K562 (cell line): Measurements from ENCODE around the gene GIGYF1. TPM values are rescaled to one million over a fixed set of nuclear protein-coding genes. Genes with fewer than 3 reads are reported as not detected.
A peak's percentile ranks its signal among the peaks of the same experiment; 100 is the strongest.

Source experiments
- ATAC-seq: fragments of 200-7000 bp; cut with Tn5 transposase; 3 replicates; pipeline ENCODE4 v1.9.1; 2020; ENCODE audit warnings: moderate library complexity
- BruUV-seq: library from RNA; stranded (reverse); fragments of 400-500 nt; replicated peaks from 2 replicates; lab custom pipeline; 2021; lab: Mats Ljungman, UMichigan
- CTCF ChIA-PET: fragments of 300-600 bp; formaldehyde crosslinking; extraction: SDS; loops from one replicate; lab custom pipeline; 2021; ENCODE audit warnings: low intra/inter-chr PET ratio; lab: Yijun Ruan, JAX
- POLR2A ChIA-PET: fragments of 300-600, 350-650 bp; sonication (Branson Sonifier 250); formaldehyde crosslinking; extraction: SDS; loops from one replicate; lab custom pipeline; 2021; ENCODE audit warnings: antibody characterized with exemption, inconsistent platforms; lab: Yijun Ruan, JAX
- DNase-seq, 4 experiments: peaks; one replicate each; pipeline versions ENCODE4 v3.0.0 to v3.0.0-alpha.2; 2011 to 2018; ENCODE audit warnings: low spot score in 3 of 4, mixed read lengths in 3 of 4; ENCODE audit errors: extremely low read depth in 1 of 4
- FAIRE-seq: peaks from 2 replicates; lab custom pipeline; 2011; peaks lifted over from hg19 to GRCh38; lab: Jason Lieb, UNC
- H2AFZ ChIP-seq: 2 replicates; pipeline ENCODE4 v1.6.0; 2011; ENCODE audit warnings: low read depth, low read length, control low read depth, inconsistent platforms
- H3K27ac ChIP-seq: fragments of 200-600 bp; 3 replicates; pipeline ENCODE4 v1.8.0; 2011; ENCODE audit warnings: low read depth, mild to moderate bottlenecking, control low read depth, inconsistent platforms, low read length, moderate library complexity, mixed read lengths; ENCODE audit errors: extremely low read depth
- H3K27me3 ChIP-seq, 2 experiments: fragments of 300-600 bp in 1 of 2; 2 replicates in 1 of 2; 3 replicates in 1 of 2; pipeline versions ENCODE4 v1.6.0 to v1.8.0; 2011; ENCODE audit warnings: inconsistent platforms in 2 of 2, low read length in 2 of 2, mild to moderate bottlenecking in 1 of 2, mixed read lengths in 1 of 2, moderate library complexity in 1 of 2; ENCODE audit not compliant: control insufficient read depth in 2 of 2, insufficient read depth in 2 of 2
- H3K36me3 ChIP-seq: fragments of 300-600 bp; 3 replicates; pipeline ENCODE4 v1.8.0; 2011; ENCODE audit warnings: mild to moderate bottlenecking, low read length, inconsistent platforms; ENCODE audit not compliant: control insufficient read depth, insufficient read depth
- H3K4me1 ChIP-seq, 2 experiments: fragments of 200-600 bp in 1 of 2; replicated peaks in 1 of 2; 2 replicates in 1 of 2; 3 replicates in 1 of 2; pipeline versions ENCODE4 v1.5.1 to v1.8.0; 2011; ENCODE audit warnings: inconsistent platforms in 2 of 2, low read length in 2 of 2, mild to moderate bottlenecking in 1 of 2, mixed read lengths in 1 of 2, moderate library complexity in 1 of 2; ENCODE audit not compliant: control insufficient read depth in 2 of 2, insufficient read depth in 2 of 2
- H3K4me2 ChIP-seq: 2 replicates; pipeline ENCODE4 v1.6.1; 2011; ENCODE audit warnings: low read length, control low read depth, inconsistent platforms, mixed read lengths; ENCODE audit not compliant: insufficient read depth
- H3K4me3 ChIP-seq: fragments of 200-600 bp; sonication (generic), shearing (Covaris generic); 2 replicates; pipeline ENCODE4 v1.5.1; 2016; ENCODE audit warnings: control low read depth, inconsistent platforms
- H3K79me2 ChIP-seq: fragments of 200-600 bp; 3 replicates; pipeline ENCODE4 v1.8.0; 2011; ENCODE audit warnings: low read length, inconsistent platforms; ENCODE audit not compliant: control insufficient read depth, insufficient read depth
- H3K9ac ChIP-seq, 2 experiments: 2 replicates each; pipeline versions ENCODE4 v1.6.0 to v1.6.1; 2011; ENCODE audit warnings: low read depth in 2 of 2, low read length in 2 of 2, control low read depth in 1 of 2, inconsistent platforms in 1 of 2, mild to moderate bottlenecking in 1 of 2, mixed read lengths in 1 of 2; ENCODE audit not compliant: insufficient read depth in 1 of 2
- H3K9me1 ChIP-seq: one replicate; pipeline ENCODE4 v1.6.0; 2011; ENCODE audit warnings: inconsistent platforms, mild to moderate bottlenecking, low read length, moderate library complexity; ENCODE audit not compliant: control insufficient read depth, insufficient read depth
- H3K9me3 ChIP-seq: replicated peaks from 2 replicates; pipeline ENCODE4 v1.5.1; 2011; ENCODE audit warnings: low read depth, low read length, inconsistent platforms; ENCODE audit not compliant: control insufficient read depth, insufficient read depth
- H4K20me1 ChIP-seq: replicated peaks from 2 replicates; pipeline ENCODE4 v1.6.1; 2011; ENCODE audit warnings: low read length, inconsistent platforms, mixed read lengths; ENCODE audit not compliant: control insufficient read depth, insufficient read depth
- C11orf30 ChIP-seq: fragments of 450-650 bp; IDR thresholded peaks from 2 replicates; pipeline ENCODE4 v1.6.1; 2016; ENCODE audit warnings: low read depth, mild to moderate bottlenecking
- CBFB ChIP-seq: sonication (generic); formaldehyde crosslinking; IDR thresholded peaks from 2 replicates; pipeline ENCODE4 v1.4.0; 2020; ENCODE audit warnings: mild to moderate bottlenecking, missing genetic modification reagents
- CBX3 ChIP-seq, 2 experiments: IDR thresholded peaks; 1 replicate in 1 of 2; 2 replicates in 1 of 2; pipeline ENCODE4 v1.6.1; 2012; ENCODE audit warnings: inconsistent platforms in 2 of 2, low read length in 2 of 2, borderline replicate concordance in 1 of 2, control low read depth in 1 of 2
- COPS2 ChIP-seq: fragments of 450-650 bp; conservative IDR thresholded peaks from 2 replicates; pipeline ENCODE4 v1.6.1; 2016; ENCODE audit warnings: mild to moderate bottlenecking, moderate library complexity
- MAFF ChIP-seq: IDR thresholded peaks from 2 replicates; pipeline ENCODE4 v1.6.1; 2012; ENCODE audit warnings: low read length, improper control_type of control experiment
- MAFK ChIP-seq: IDR thresholded peaks from 2 replicates; pipeline ENCODE4 v1.6.1; 2011; ENCODE audit warnings: low read length, improper control_type of control experiment
- PRDM10 ChIP-seq: fragments of 450-650 bp; IDR thresholded peaks from 2 replicates; pipeline ENCODE4 v1.6.1; 2018; ENCODE audit not compliant: partially characterized antibody
- ZBTB33 ChIP-seq: sonication (generic); formaldehyde crosslinking; IDR thresholded peaks from 2 replicates; pipeline ENCODE4 v1.8.1; 2023; ENCODE audit warnings: mild to moderate bottlenecking, missing genetic modification reagents
- ZNF263 ChIP-seq: sonication (generic); formaldehyde crosslinking; IDR thresholded peaks from 2 replicates; pipeline ENCODE4 v1.8.0; 2022; ENCODE audit warnings: mild to moderate bottlenecking, missing genetic modification reagents, borderline replicate concordance
- ZNF316 ChIP-seq: fragments of 450-650 bp; IDR thresholded peaks from 2 replicates; pipeline ENCODE4 v1.6.1; 2016
- WGBS: fragments of 100-300 bp; shearing (Covaris generic); methylation state at CpG from one replicate; pipeline ENCODE4 v1.1.6; 2016; ENCODE audit warnings: low coverage, mixed read lengths; ENCODE audit not compliant: insufficient coverage; ENCODE audit errors: missing lambda C conversion rate; 5-methylcytosine and 5-hydroxymethylcytosine counted together
- in situ Hi-C: fragments of 300-500 bp; cut with MboI; formaldehyde crosslinking; loops from 4 replicates; pipeline ENCODE4 v1.15.0; 2018; ENCODE audit warnings: inconsistent platforms, mixed read lengths
- intact Hi-C: fragments of 100-400 bp; cut with micrococcal nuclease; formaldehyde crosslinking; loops from 2 replicates; pipeline ENCODE4 v1.14.2; 2022
- polyA plus RNA-seq, 8 experiments: library from polyadenylated mRNA; depleted of rRNA in 4 of 8; stranded (reverse) in 5 of 8; unstranded in 3 of 8; fragments of >200 nt; fragmentation: Nextera tagmentation in 2 of 8; fragmentation: Illumina TruSeq in 1 of 8; extraction: Ambion mirVana in 2 of 8; extraction: Trizol in 1 of 8; gene quantifications; 2 replicates each; pipeline versions ENCODE4 v1.2.1 to v1.2.3, GENCODE V29; 2011 to 2014; ENCODE audit warnings: inconsistent platforms in 1 of 8, missing spikeins in 1 of 8
- total RNA-seq, 7 experiments: library from RNA; depleted of rRNA in 6 of 7; stranded (reverse); fragments of >200 nt in 6 of 7; fragmentation: Illumina TruSeq in 2 of 7; extraction: Trizol in 2 of 7; gene quantifications; 2 replicates each; pipeline versions ENCODE4 v1.2.1 to v1.2.3, GENCODE V29; 2011 to 2021; ENCODE audit warnings: low replicate concordance in 1 of 7

GIGYF1 gene
- total and polyA plus RNA-seq, 9 of the 15 experiments (the other 6 are each of a cell fraction or from before 2014, with no cell fraction given), result 0.56 to 76.2 (median 16.8) TPM

GRCh38 chr7:100710452-100710851 lies 16.4 kb upstream of the GIGYF1 start:
- in situ Hi-C loops (no loop called here), intact Hi-C loops (no loop called here)
- no peaks in the 10 kb centered on the region for H3K9me1 ChIP-seq
- peaks cover 22% of the 10 kb centered on the region for H3K36me3 ChIP-seq
- H3K27me3 ChIP-seq, result peaks cover 3 to 9% of the 10 kb centered on the region in 2 experiments
- H4K20me1 ChIP-seq, result 0 out of 2 replicates have a peak, but pooled peaks cover 4% of the 10 kb centered on the region
- no peak overlapping the region for H2AFZ ChIP-seq
- no peak for DNase-seq
- H3K9ac ChIP-seq, result no peak overlapping the region
- ChIA-PET CTCF (no interaction called here), POLR2A (interaction anchor here (1.5 kb wide), 1 partner anchor 18 kb away, joined by 3 read pairs; no protein-coding TSS in a partner anchor)
- H3K4me1 ChIP-seq, result peaks cover 6 to 17% of the 10 kb centered on the region in 2 experiments; a peak in 4 of 5 replicates
- no peak overlapping the region for H3K4me3 ChIP-seq
- no peak for TF ChIP-seq CBX3 (IDR thresholded peaks at IDR 0.05; ENCODE audit: borderline replicate concordance in 1 of 2, low read length in 2 of 2)
- TF ChIP-seq COPS2, result no peak
- WGBS, result 77% methylated on average over 4 of the region's 4 CpGs
- no TSS peak for BruUV-seq
- H3K9me3 ChIP-seq, result no peaks in the 10 kb centered on the region
- ATAC-seq, result no peak
- H3K4me2 ChIP-seq, result no peak overlapping the region
- no peak overlapping the region for H3K27ac ChIP-seq
- peaks cover 25% of the 10 kb centered on the region for H3K79me2 ChIP-seq
- no peak for FAIRE-seq

GRCh38 chr7:100708395-100708794 lies 14.3 kb upstream of the GIGYF1 start:
- DNase-seq, result no peak
- Histone ChIP-seq H3K4me2 (no peak overlapping the region), H4K20me1 (0 out of 2 replicates have a peak, but pooled peaks cover 4% of the 10 kb centered on the region), H3K9me3 (no peaks in the 10 kb centered on the region), H2AFZ (no peak overlapping the region), H3K9ac (no peak overlapping the region), H3K4me1 (peaks cover 6 to 30% of the 10 kb centered on the region in 2 experiments; a peak in 4 of 5 replicates), H3K36me3 (peaks cover 22% of the 10 kb centered on the region), H3K79me2 (peaks cover 25% of the 10 kb centered on the region), H3K27me3 (no peaks in the 10 kb centered on the region), H3K9me1 (no peaks in the 10 kb centered on the region), H3K27ac (no peak overlapping the region), H3K4me3 (no peak overlapping the region)
- 61% methylated on average over 5 of the region's 6 CpGs for WGBS
- BruUV-seq, result no TSS peak
- intact Hi-C loops (loop anchor here (5.0 kb wide), 1 partner anchor 94 kb away; no protein-coding TSS in a partner anchor), in situ Hi-C loops (loop anchor here (5.0 kb wide), 1 partner anchor 144 kb away; the partner anchor contains the start of gene SLC12A9)
- no peak for ATAC-seq
- ChIA-PET CTCF (interaction anchor here (0.6 kb wide), 1 partner anchor 42 kb away, joined by 4 read pairs; no protein-coding TSS in a partner anchor), POLR2A (interaction anchor here (0.6 to 1.3 kb wide), 5 partner anchors 18 to 889 kb away, joined by 3 read pairs; no protein-coding TSS in a partner anchor)
- FAIRE-seq, result no peak
- TF ChIP-seq MAFF (peak; percentile 79), CBFB (CRISPR knock-in tag) (no peak), MAFK (peak; percentile 71), ZBTB33 (CRISPR knock-in tag) (no peak), ZNF316 (peak; percentile 87), PRDM10 (no peak), C11orf30 (peak; percentile 71), ZNF263 (CRISPR knock-in tag) (no peak)
